HEK293 (cell line): ENCODE results near the gene PALD1.

ENCODE experiments used
- KLF16 ChIP-seq: fragments of 450-650 bp; formaldehyde crosslinking; IDR thresholded peaks from 2 replicates; pipeline ENCODE4 v1.5.1; 2017; ENCODE audit warnings: missing biosample characterization, missing genetic modification characterization
- OSR2 ChIP-seq: fragments of 450-650 bp; formaldehyde crosslinking; IDR thresholded peaks from 2 replicates; pipeline ENCODE4 v1.5.1; 2016; ENCODE audit warnings: missing biosample characterization, missing genetic modification characterization
- YY1 ChIP-seq: fragments of 450-650 bp; formaldehyde crosslinking; IDR thresholded peaks from 2 replicates; pipeline ENCODE4 v1.5.1; 2018; ENCODE audit warnings: missing biosample characterization, missing genetic modification characterization
- ZBTB7A ChIP-seq: fragments of 450-650 bp; formaldehyde crosslinking; IDR thresholded peaks from 2 replicates; pipeline ENCODE4 v1.5.1; 2016; ENCODE audit warnings: low read depth, missing biosample characterization, missing genetic modification characterization
- ZNF239 ChIP-seq: fragments of 450-650 bp; formaldehyde crosslinking; IDR thresholded peaks from 2 replicates; pipeline ENCODE4 v1.5.1; 2016; ENCODE audit warnings: missing biosample characterization, missing genetic modification characterization
- ZNF274 ChIP-seq, 2 experiments: fragments of 200-500 bp in 1 of 2; fragments of 450-650 bp in 1 of 2; sonication (Bioruptor generic) in 1 of 2; formaldehyde crosslinking in 1 of 2; IDR thresholded peaks; 2 replicates each; pipeline versions ENCODE4 v1.5.1 to v1.6.1; 2014 to 2016; ENCODE audit warnings: borderline replicate concordance in 1 of 2, inconsistent platforms in 1 of 2, low read length in 1 of 2, missing biosample characterization in 1 of 2, missing genetic modification characterization in 1 of 2
- ZNF544 ChIP-seq: fragments of 450-650 bp; formaldehyde crosslinking; IDR thresholded peaks from 2 replicates; pipeline ENCODE4 v1.5.0; 2017; ENCODE audit warnings: missing biosample characterization, missing genetic modification characterization
- ZNF670 ChIP-seq: fragments of 450-650 bp; formaldehyde crosslinking; IDR thresholded peaks from 2 replicates; pipeline ENCODE4 v1.5.1; 2016; ENCODE audit warnings: missing biosample characterization, missing genetic modification characterization, low read depth
- TF ChIP-seq, protein P1 (sequence below): fragments of 450-650 bp; formaldehyde crosslinking; IDR thresholded peaks from 2 replicates; pipeline ENCODE4 v1.5.1; 2016; ENCODE audit warnings: missing biosample characterization, missing genetic modification characterization
- TF ChIP-seq, protein P2 (sequence below): fragments of 450-650 bp; formaldehyde crosslinking; IDR thresholded peaks from 2 replicates; pipeline ENCODE4 v1.5.1; 2016; ENCODE audit warnings: missing biosample characterization, missing genetic modification characterization
- TF ChIP-seq, protein P3 (sequence below): fragments of 450-650 bp; formaldehyde crosslinking; IDR thresholded peaks from 2 replicates; pipeline ENCODE4 v1.5.1; 2016; ENCODE audit warnings: missing biosample characterization, missing genetic modification characterization

DNA sequence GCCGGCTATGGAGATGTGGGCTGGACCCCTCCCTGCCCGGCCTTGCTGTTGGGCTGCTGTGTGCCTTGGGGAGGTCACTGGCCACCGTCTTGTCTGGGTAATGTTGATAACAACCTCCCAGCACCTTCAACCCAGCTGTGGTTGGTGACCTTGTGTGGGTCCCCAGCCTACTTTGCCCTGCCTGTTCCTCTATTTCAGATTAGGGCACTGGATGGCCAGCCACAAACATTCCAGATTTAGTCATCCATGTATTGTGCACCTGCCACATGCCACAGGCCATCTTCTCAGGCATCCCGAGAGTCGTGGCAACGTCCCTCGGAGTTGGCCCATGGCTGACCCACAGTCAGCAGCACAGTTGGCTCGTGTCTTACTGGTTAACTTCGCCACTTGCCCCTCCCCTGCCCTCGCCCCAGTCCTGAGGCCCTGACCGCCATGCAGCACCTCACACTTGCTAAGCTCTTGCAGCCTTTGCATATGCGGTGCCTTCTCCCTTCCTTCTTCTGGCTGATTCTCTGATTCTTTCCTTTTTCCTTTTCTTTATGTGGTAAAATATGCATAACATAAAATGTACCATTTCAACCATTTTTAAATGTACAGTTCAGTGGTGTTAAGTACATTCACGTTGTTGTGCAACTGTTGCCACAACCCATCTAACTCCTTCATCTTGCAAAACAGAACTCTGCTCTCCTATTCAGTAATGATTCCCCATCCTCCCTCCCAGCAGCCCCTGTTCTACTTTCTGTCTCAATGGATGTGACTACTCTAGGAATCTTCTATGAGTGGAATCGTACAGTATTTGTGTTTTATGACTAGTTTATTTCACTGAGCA lies 63.4 kb downstream of the PALD1 start:
- TF ChIP-seq, protein P1, sequence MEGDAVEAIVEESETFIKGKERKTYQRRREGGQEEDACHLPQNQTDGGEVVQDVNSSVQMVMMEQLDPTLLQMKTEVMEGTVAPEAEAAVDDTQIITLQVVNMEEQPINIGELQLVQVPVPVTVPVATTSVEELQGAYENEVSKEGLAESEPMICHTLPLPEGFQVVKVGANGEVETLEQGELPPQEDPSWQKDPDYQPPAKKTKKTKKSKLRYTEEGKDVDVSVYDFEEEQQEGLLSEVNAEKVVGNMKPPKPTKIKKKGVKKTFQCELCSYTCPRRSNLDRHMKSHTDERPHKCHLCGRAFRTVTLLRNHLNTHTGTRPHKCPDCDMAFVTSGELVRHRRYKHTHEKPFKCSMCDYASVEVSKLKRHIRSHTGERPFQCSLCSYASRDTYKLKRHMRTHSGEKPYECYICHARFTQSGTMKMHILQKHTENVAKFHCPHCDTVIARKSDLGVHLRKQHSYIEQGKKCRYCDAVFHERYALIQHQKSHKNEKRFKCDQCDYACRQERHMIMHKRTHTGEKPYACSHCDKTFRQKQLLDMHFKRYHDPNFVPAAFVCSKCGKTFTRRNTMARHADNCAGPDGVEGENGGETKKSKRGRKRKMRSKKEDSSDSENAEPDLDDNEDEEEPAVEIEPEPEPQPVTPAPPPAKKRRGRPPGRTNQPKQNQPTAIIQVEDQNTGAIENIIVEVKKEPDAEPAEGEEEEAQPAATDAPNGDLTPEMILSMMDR (tag by site-specific recombination), result no peak
- TF ChIP-seq ZNF544 (tag by site-specific recombination), result no peak
- TF ChIP-seq ZNF239 (tag by site-specific recombination), result no peak
- TF ChIP-seq KLF16, result no peak
- TF ChIP-seq, protein P2, sequence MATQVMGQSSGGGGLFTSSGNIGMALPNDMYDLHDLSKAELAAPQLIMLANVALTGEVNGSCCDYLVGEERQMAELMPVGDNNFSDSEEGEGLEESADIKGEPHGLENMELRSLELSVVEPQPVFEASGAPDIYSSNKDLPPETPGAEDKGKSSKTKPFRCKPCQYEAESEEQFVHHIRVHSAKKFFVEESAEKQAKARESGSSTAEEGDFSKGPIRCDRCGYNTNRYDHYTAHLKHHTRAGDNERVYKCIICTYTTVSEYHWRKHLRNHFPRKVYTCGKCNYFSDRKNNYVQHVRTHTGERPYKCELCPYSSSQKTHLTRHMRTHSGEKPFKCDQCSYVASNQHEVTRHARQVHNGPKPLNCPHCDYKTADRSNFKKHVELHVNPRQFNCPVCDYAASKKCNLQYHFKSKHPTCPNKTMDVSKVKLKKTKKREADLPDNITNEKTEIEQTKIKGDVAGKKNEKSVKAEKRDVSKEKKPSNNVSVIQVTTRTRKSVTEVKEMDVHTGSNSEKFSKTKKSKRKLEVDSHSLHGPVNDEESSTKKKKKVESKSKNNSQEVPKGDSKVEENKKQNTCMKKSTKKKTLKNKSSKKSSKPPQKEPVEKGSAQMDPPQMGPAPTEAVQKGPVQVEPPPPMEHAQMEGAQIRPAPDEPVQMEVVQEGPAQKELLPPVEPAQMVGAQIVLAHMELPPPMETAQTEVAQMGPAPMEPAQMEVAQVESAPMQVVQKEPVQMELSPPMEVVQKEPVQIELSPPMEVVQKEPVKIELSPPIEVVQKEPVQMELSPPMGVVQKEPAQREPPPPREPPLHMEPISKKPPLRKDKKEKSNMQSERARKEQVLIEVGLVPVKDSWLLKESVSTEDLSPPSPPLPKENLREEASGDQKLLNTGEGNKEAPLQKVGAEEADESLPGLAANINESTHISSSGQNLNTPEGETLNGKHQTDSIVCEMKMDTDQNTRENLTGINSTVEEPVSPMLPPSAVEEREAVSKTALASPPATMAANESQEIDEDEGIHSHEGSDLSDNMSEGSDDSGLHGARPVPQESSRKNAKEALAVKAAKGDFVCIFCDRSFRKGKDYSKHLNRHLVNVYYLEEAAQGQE, result no peak
- TF ChIP-seq OSR2 (tag by site-specific recombination), result no peak
- no peak for TF ChIP-seq YY1 (tag by site-specific recombination)
- TF ChIP-seq, protein P3, sequence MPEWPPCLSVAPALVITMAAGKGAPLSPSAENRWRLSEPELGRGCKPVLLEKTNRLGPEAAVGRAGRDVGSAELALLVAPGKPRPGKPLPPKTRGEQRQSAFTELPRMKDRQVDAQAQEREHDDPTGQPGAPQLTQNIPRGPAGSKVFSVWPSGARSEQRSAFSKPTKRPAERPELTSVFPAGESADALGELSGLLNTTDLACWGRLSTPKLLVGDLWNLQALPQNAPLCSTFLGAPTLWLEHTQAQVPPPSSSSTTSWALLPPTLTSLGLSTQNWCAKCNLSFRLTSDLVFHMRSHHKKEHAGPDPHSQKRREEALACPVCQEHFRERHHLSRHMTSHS (tag by site-specific recombination), result no peak
- no peak for TF ChIP-seq ZNF274 (IDR thresholded peaks at IDR 0.05; ENCODE audit: low read length)
- no peak for TF ChIP-seq ZNF274 (tag by site-specific recombination; IDR thresholded peaks at IDR 0.05; ENCODE audit: borderline replicate concordance)
- TF ChIP-seq ZBTB7A (tag by site-specific recombination), result no peak
- no peak for TF ChIP-seq ZNF670 (tag by site-specific recombination)
